SK-N-SH (cell line): Measurements from ENCODE around the gene TKTL1. TPM values are rescaled to one million over a fixed set of nuclear protein-coding genes. Genes with fewer than 3 reads are reported as not detected.
A peak's percentile ranks its signal among the peaks of the same experiment; 100 is the strongest.

Experiments
- CTCF ChIA-PET: fragments of 300-600, 350-600 bp; formaldehyde crosslinking; extraction: SDS; loops from one replicate; lab custom pipeline; 2021; lab: Yijun Ruan, JAX
- POLR2A ChIA-PET: fragments of 350-600 bp; sonication (Branson Sonifier 250); formaldehyde crosslinking; extraction: SDS; loops from one replicate; lab custom pipeline; 2020; ENCODE audit warnings: antibody characterized with exemption, inconsistent platforms; lab: Yijun Ruan, JAX
- DNase-seq: peaks from one replicate; pipeline ENCODE4 v3.0.0; 2012
- H2AFZ ChIP-seq: fragments of 200-600 bp; sonication (generic); 2 replicates; pipeline ENCODE4 v1.8.1; 2016; ENCODE audit warnings: antibody characterized with exemption, mild to moderate bottlenecking, low read depth
- H3F3A ChIP-seq: fragments of 200-600 bp; sonication (generic); replicated peaks from 2 replicates; pipeline ENCODE3; 2016; ENCODE audit warnings: antibody characterized with exemption, mild to moderate bottlenecking; ENCODE audit not compliant: insufficient read depth
- H3K27ac ChIP-seq, 2 experiments: fragments of 200-500 bp in 1 of 2; fragments of 200-600 bp in 1 of 2; sonication (Bioruptor generic) in 1 of 2; sonication (generic), shearing (Covaris generic) in 1 of 2; 2 replicates each; pipeline versions ENCODE4 v1.5.1 to v1.6.1; 2014 to 2016; ENCODE audit warnings: low read depth in 2 of 2, inconsistent platforms in 1 of 2, low read length in 1 of 2, mild to moderate bottlenecking in 1 of 2, mixed read lengths in 1 of 2
- H3K27me3 ChIP-seq: fragments of 200-600 bp; sonication (generic), shearing (Covaris generic); 2 replicates; pipeline ENCODE4 v1.6.1; 2016; ENCODE audit warnings: mixed run types; ENCODE audit not compliant: insufficient read depth
- H3K36me3 ChIP-seq, 2 experiments: fragments of 200-500 bp in 1 of 2; fragments of 200-600 bp in 1 of 2; sonication (Bioruptor generic) in 1 of 2; sonication (generic) in 1 of 2; replicated peaks in 1 of 2; 2 replicates each; pipeline versions ENCODE3 to v1.5.1; 2014 to 2016; ENCODE audit warnings: low read length in 1 of 2, mild to moderate bottlenecking in 1 of 2; ENCODE audit not compliant: insufficient read depth in 2 of 2, control insufficient read depth in 1 of 2
- H3K4me1 ChIP-seq, 2 experiments: fragments of 200-500 bp in 1 of 2; fragments of 200-600 bp in 1 of 2; sonication (Bioruptor generic) in 1 of 2; sonication (generic), shearing (Covaris generic) in 1 of 2; 2 replicates each; pipeline versions ENCODE4 v1.5.1 to v1.6.1; 2014 to 2016; ENCODE audit warnings: low read depth in 1 of 2, low read length in 1 of 2, mixed run types in 1 of 2; ENCODE audit not compliant: insufficient read depth in 2 of 2, control insufficient read depth in 1 of 2
- H3K4me2 ChIP-seq: fragments of 200-600 bp; sonication (generic), shearing (Covaris generic); 2 replicates; pipeline ENCODE4 v1.6.1; 2017; ENCODE audit warnings: mixed run types
- H3K4me3 ChIP-seq, 2 experiments: fragments of 200-500 bp in 1 of 2; fragments of 200-600 bp in 1 of 2; sonication (Bioruptor generic) in 1 of 2; sonication (generic), shearing (Covaris generic) in 1 of 2; 2 replicates each; pipeline versions ENCODE4 v1.5.1 to v1.8.1; 2014 to 2016; ENCODE audit warnings: low read depth in 2 of 2, inconsistent platforms in 1 of 2, low read length in 1 of 2, mild to moderate bottlenecking in 1 of 2, mixed read lengths in 1 of 2, moderate library complexity in 1 of 2
- H3K79me2 ChIP-seq: fragments of 200-600 bp; sonication (generic); 2 replicates; pipeline ENCODE4 v1.8.1; 2017; ENCODE audit warnings: mild to moderate bottlenecking; ENCODE audit not compliant: insufficient read depth
- H3K9ac ChIP-seq: fragments of 200-600 bp; sonication (generic); 2 replicates; pipeline ENCODE4 v1.6.1; 2017; ENCODE audit warnings: mixed run types
- H3K9me2 ChIP-seq: fragments of 200-600 bp; sonication (generic); 2 replicates; pipeline ENCODE4 v1.6.1; 2017; ENCODE audit warnings: mixed run types
- H3K9me3 ChIP-seq: fragments of 200-600 bp; sonication (generic); 2 replicates; pipeline ENCODE4 v1.6.1; 2017; ENCODE audit warnings: mixed run types, mild to moderate bottlenecking, moderate library complexity
- H4K20me1 ChIP-seq: fragments of 200-600 bp; sonication (generic); 2 replicates; pipeline ENCODE4 v1.6.1; 2017; ENCODE audit warnings: mild to moderate bottlenecking, mixed run types; ENCODE audit not compliant: insufficient read depth
- CTCF ChIP-seq: fragments of 200-600 bp; sonication (generic); IDR thresholded peaks from 2 replicates; pipeline ENCODE4 v1.6.1; 2017; ENCODE audit warnings: antibody characterized with exemption, mild to moderate bottlenecking, moderate library complexity
- GATA2 ChIP-seq: sonication (generic); formaldehyde crosslinking; IDR thresholded peaks from 2 replicates; pipeline ENCODE4 v1.5.0; 2020; ENCODE audit warnings: mild to moderate bottlenecking, missing genetic modification reagents
- MXI1 ChIP-seq: IDR thresholded peaks from 2 replicates; pipeline ENCODE4 v1.6.1; 2012; ENCODE audit warnings: mild to moderate bottlenecking, low read depth, low read length, improper control_type of control experiment
- SIN3A ChIP-seq: IDR thresholded peaks from 2 replicates; pipeline ENCODE4 v1.6.1; 2012; ENCODE audit warnings: low read depth, mild to moderate bottlenecking, low read length, moderate library complexity, borderline replicate concordance
- WGBS: methylation state at CpG from one replicate; pipeline ENCODE4 v1.1.6; 2017; ENCODE audit warnings: low lambda C conversion rate; 5-methylcytosine and 5-hydroxymethylcytosine counted together
- polyA plus RNA-seq, 3 experiments: library from polyadenylated mRNA; depleted of rRNA; stranded (reverse); fragments of >200 nt; gene quantifications; 2 replicates each; pipeline ENCODE4 v1.2.3, GENCODE V29; 2012

Gene TKTL1
- polyA plus RNA-seq, 1 of the 3 experiments (the other 2 are of a cell fraction) = not detected

DNA sequence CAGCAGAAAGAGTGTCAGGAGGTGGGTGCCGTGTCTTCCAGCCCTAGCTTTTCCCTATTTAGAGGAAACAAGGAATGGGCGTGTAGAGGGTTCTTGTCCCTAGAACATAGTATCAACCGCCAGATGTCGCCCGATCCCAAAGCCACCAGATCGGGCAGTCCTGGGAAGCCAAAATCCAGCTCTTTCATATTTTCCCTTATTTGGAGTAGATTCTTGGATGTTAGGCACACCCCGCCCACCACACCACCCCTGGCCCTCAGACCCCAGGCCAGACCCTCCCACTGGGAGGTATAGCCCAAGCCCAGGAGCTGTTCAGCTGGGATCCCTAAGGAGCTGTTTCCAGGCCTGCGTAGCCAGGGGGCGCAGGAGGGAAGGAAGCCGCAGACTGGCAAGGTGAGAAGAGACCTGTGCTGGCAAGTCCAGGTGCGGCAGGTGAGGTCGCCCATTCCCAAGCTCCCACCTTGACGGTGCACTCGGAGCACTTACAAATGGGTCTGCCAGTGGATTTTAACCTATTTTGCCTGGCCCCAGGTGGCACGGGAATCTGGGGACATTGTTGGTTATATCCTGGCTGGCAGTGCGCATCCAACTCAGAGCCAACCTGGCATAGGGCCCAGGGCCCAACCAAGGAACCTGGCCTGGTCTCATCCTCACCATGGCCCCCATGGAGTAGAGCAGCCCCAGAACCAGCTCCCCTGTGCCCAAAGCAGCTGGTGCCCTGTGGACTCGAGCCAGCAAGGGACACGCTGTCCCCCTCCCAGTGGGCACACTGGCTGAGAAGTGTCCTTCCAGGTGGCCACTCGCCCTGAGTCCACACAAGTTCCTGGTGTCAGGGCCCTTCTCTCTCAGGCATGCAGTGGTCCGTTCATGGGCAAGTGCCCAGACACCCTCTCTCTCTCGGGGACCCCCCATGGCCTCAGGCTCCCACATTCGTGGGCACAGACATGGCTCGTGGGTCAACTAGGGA is 78.0 kb downstream of the TKTL1 start:
- H3K79me2 ChIP-seq = peaks cover 56% of the 10 kb centered on the region
- no peaks in the 10 kb centered on the region for H3K9me3 ChIP-seq
- peak overlapping the region; percentile 39; the same call in 1 of the 2 replicates for H3K9ac ChIP-seq
- H3K4me1 ChIP-seq = peaks cover under 1 to 10% of the 10 kb centered on the region in 2 experiments; a peak in 2 of 4 replicates
- TF ChIP-seq CTCF = peak; percentile 37
- TF ChIP-seq GATA2 (CRISPR knock-in tag) = no peak
- TF ChIP-seq, all 33 proteins: peak for 1
- Histone ChIP-seq H3K9me2 (no peaks in the 10 kb centered on the region), H3K36me3 (no peaks in the 10 kb centered on the region), H3K27ac (peak overlapping the region; percentile 9 to 58; a peak in 1 of 4 replicates), H3K4me3 (peak overlapping the region; percentile 51 to 57), H3K27me3 (no peaks in the 10 kb centered on the region), H4K20me1 (peaks cover under 1% of the 10 kb centered on the region; the same call in 1 of the 2 replicates), H3K4me2 (peak overlapping the region; percentile 81), H3F3A (peaks cover 13% of the 10 kb centered on the region), H2AFZ (no peak overlapping the region)
- CTCF ChIA-PET = interaction anchor here (0.7 to 1.8 kb wide), 4 partner anchors 10 to 405 kb away, joined by 3 to 6 read pairs (median 5); no protein-coding TSS in a partner anchor
- 58% methylated on average over 20 of the region's 23 CpGs for WGBS
- no peak for DNase-seq
- POLR2A ChIA-PET = interaction anchor here (0.7 to 1.7 kb wide), 3 partner anchors 11 to 495 kb away, joined by 3 to 5 read pairs (median 3); partner anchors contain the start of gene RPL10

DNA sequence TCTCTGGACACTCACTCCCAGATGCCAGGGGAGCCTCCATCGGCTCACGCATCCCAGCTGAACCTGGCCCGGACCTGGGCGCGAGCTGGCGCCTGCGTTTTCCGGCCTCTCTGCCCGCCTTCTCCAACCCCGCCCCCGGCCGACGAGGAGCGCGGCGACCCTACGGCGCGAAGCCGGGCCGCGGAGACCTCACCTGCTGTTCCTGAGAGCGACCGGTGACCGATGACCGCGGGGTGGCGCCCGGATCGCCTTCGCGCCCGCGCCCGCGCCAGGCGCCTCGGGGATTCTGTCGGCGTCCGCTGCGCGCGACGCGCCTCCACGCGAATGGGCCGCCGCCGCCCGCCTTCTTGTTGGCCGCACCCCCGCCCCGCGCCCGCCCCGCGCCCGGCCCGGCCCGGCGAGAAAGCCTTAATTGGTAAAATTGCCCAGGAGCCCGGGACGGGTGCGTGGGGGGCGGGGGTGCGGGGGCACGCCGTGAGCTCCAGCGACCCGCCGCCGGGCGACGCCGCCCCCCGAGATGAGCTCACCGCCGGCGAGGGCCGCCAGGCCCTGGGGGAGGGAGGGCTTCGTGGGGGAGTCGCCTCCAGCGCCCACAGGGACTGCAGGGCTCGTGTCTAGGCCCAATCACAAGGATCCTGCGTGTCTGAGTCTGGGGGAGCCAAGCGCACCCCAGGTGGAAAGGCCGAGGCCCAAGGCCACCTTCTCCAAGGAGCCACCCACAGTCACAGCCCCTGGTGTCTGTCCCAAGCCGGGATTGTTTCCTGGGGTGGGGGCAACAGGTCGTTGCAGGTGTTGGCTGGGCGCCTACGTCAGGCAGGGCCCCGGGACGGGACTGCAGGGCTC is 78.9 kb downstream of the TKTL1 start, which contains the start of gene FLNA:
Gene FLNA, minus strand, starts transcription at position 322 of the 843 bp plus-strand sequence. CDS start 3,389 bp downstream, outside the sequence.
- Histone ChIP-seq H4K20me1 (no peaks in the 10 kb centered on the region), H3K27me3 (no peaks in the 10 kb centered on the region), H3K9me3 (no peaks in the 10 kb centered on the region), H3K9me2 (no peaks in the 10 kb centered on the region), H3K36me3 (no peaks in the 10 kb centered on the region), H3K27ac (peak within 1 kb of the TSS; percentile 9 to 58; a peak in 1 of 4 replicates), H3K79me2 (peaks cover 52% of the 10 kb centered on the region), H3K4me2 (peak within 1 kb of the TSS; percentile 81), H3K9ac (peak within 1 kb of the TSS; percentile 39; the same call in 1 of the 2 replicates), H3F3A (peaks cover 13% of the 10 kb centered on the region), H2AFZ (no peak within 1 kb of the TSS), H3K4me1 (peaks cover 0 to 7% of the 10 kb centered on the region in 2 experiments; a peak in 1 of 4 replicates), H3K4me3 (peak within 1 kb of the TSS; percentile 51 to 57)
- 39% methylated on average over 20 of the region's 95 CpGs for WGBS
- DNase-seq = peak; percentile 61
- TF ChIP-seq SIN3A (no peak), MXI1 (no peak)
- POLR2A ChIA-PET = interaction anchor here (0.9 to 1.7 kb wide), 2 partner anchors 12 to 23 kb away, joined by 3 to 5 read pairs; partner anchors contain the start of gene RPL10
- CTCF ChIA-PET = interaction anchor here (1.0 to 1.8 kb wide), 3 partner anchors 10 to 160 kb away, joined by 5 to 6 read pairs (median 5); no protein-coding TSS in a partner anchor
